Ishikawa (cell line): ENCODE data around the gene COL18A1.

Experiments
- CEBPB ChIP-seq: IDR thresholded peaks from 2 replicates; pipeline ENCODE4 v1.6.1; 2012
- CREB1 ChIP-seq: IDR thresholded peaks from 2 replicates; pipeline ENCODE4 v1.6.1; 2012; ENCODE audit warnings: low read depth
- EGR1 ChIP-seq: IDR thresholded peaks from 2 replicates; pipeline ENCODE4 v1.6.1; 2012
- EP300 ChIP-seq: IDR thresholded peaks from 2 replicates; pipeline ENCODE4 v1.6.1; 2012; ENCODE audit warnings: borderline replicate concordance
- FOXM1 ChIP-seq: IDR thresholded peaks from 2 replicates; pipeline ENCODE4 v1.6.1; 2012; ENCODE audit warnings: low read depth, borderline replicate concordance
- NFIC ChIP-seq: IDR thresholded peaks from 2 replicates; pipeline ENCODE4 v1.6.1; 2012
- RAD21 ChIP-seq: IDR thresholded peaks from 2 replicates; pipeline ENCODE4 v1.6.1; 2012; ENCODE audit warnings: low read depth
- TAF1 ChIP-seq: IDR thresholded peaks from 2 replicates; pipeline ENCODE4 v1.6.1; 2012; ENCODE audit warnings: low read depth, mild to moderate bottlenecking
- TCF12 ChIP-seq: IDR thresholded peaks from 2 replicates; pipeline ENCODE4 v1.6.1; 2012; ENCODE audit warnings: low read depth
- TEAD4 ChIP-seq: IDR thresholded peaks from 2 replicates; pipeline ENCODE4 v1.6.1; 2012
- YY1 ChIP-seq: IDR thresholded peaks from 2 replicates; pipeline ENCODE4 v1.6.1; 2012; ENCODE audit warnings: low read depth
- ZBTB7A ChIP-seq: IDR thresholded peaks from 2 replicates; pipeline ENCODE4 v1.6.1; 2012; ENCODE audit warnings: low read depth
- TF ChIP-seq, protein P1 (sequence below): IDR thresholded peaks from 2 replicates; pipeline ENCODE4 v1.6.1; 2012
- TF ChIP-seq, protein P2 (sequence below): IDR thresholded peaks from 2 replicates; pipeline ENCODE4 v1.6.1; 2012
- TF ChIP-seq, protein P3 (sequence below): IDR thresholded peaks from 2 replicates; pipeline ENCODE4 v1.6.1; 2012; ENCODE audit warnings: low read depth, mild to moderate bottlenecking

COL18A1 gene

DNA sequence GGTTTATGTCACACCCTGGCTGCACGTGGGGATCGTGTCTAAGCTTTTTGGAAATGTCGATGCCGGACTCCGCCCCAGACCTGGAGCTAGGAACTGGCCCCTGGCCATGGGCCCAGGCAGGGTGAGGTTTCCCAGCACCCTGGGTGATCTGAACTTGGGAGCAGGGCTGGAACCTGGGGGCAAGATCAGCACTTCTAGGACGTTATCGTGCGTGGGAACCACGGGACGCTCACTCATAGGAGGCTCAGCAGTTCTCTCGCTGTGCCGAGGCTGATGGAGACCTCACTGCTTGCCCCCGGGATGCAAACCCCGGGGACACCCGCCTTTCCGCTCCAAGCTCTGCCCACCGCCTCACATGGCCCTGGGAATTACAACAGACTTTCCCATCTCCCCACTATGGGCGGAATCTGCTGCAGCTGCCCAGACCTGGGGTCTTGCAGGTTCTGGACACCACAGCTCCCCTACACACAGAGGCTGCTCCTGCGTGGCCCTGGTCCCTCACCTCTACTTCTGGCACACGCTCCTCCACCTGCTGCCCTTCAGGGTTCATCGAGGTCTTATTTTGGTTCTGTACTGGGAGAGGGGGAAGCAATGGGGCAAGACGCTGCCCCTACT, 35.9 kb downstream of the COL18A1 start:
- TF ChIP-seq, protein P1, sequence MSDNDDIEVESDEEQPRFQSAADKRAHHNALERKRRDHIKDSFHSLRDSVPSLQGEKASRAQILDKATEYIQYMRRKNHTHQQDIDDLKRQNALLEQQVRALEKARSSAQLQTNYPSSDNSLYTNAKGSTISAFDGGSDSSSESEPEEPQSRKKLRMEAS: no peak
- TF ChIP-seq EGR1 (no peak), NFIC (no peak), TEAD4 (no peak), FOXM1 (no peak)

DNA sequence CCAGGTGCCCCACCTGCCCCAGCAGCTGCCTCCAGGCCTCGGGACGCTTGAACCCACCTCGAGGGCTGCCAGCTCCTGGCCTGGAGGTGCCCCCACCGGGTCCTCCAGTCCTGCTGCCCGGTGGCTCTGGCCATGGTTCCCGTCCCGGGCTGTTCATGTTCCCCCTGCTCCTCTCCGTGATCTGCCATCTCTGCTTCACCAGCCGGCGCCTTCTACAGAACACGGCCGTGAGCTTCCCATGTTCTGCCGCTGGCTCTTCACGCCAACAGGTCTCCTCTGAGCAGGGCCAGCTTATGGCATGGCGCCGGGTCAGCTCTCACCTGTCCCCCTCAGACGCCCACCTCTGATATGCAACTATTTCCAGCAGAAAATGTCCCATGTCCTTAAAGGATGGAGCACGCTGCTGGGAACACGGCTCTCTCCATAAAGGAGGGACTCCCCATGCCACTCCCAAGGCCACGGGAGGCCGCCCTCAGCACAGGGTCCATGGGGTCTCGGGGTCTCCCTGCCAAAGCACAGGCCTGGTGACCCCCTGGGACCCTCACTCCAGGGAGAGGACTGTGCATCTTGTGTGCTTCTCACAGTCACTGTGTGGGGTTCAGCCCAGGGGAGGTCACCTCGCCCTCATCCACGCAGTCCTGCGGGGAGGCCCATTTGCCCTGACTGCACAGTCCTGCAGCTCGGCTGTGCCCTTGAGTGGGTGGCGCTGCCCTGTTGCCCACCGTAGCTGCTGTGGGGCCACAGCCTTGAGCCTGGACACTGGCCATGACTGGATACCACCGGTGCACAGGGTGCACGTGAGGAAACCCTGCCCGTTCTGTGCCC, 36.7 kb downstream of the COL18A1 start:
- no peak for TF ChIP-seq TCF12
- TF ChIP-seq CREB1: no peak
- no peak for TF ChIP-seq CEBPB
- no peak for TF ChIP-seq TAF1
- no peak for TF ChIP-seq ZBTB7A
- no peak for TF ChIP-seq NFIC
- no peak for TF ChIP-seq EP300
- no peak for TF ChIP-seq FOXM1
- TF ChIP-seq RAD21: no peak

DNA sequence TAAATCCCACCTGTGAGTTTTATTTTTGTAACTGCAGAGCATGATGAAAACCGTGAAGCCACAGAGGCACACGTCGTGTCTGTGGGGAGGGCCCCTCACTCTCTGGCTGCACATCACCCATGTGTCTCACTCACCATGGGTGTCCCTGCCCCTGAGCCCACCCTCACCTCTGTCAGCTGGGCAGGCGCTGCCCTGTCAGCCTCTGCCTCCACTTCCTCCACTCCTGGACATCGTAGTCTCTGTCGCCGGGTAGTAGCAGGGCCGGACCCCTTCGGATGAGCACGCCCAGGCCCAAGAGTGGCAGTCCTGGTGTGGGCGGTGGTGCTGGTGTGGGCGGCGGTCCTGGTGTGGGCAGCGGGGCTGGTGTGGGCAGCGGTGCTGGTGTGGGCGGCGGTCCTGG, 37.3 kb downstream of the COL18A1 start:
- TF ChIP-seq ZBTB7A (no peak), TEAD4 (no peak), TAF1 (no peak), EP300 (no peak), NFIC (no peak), TCF12 (no peak), EGR1 (no peak), RAD21 (no peak), YY1 (no peak), CEBPB (no peak)
- TF ChIP-seq, protein P2, sequence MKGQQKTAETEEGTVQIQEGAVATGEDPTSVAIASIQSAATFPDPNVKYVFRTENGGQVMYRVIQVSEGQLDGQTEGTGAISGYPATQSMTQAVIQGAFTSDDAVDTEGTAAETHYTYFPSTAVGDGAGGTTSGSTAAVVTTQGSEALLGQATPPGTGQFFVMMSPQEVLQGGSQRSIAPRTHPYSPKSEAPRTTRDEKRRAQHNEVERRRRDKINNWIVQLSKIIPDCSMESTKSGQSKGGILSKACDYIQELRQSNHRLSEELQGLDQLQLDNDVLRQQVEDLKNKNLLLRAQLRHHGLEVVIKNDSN: no peak
- TF ChIP-seq, protein P1: no peak
- TF ChIP-seq, protein P3, sequence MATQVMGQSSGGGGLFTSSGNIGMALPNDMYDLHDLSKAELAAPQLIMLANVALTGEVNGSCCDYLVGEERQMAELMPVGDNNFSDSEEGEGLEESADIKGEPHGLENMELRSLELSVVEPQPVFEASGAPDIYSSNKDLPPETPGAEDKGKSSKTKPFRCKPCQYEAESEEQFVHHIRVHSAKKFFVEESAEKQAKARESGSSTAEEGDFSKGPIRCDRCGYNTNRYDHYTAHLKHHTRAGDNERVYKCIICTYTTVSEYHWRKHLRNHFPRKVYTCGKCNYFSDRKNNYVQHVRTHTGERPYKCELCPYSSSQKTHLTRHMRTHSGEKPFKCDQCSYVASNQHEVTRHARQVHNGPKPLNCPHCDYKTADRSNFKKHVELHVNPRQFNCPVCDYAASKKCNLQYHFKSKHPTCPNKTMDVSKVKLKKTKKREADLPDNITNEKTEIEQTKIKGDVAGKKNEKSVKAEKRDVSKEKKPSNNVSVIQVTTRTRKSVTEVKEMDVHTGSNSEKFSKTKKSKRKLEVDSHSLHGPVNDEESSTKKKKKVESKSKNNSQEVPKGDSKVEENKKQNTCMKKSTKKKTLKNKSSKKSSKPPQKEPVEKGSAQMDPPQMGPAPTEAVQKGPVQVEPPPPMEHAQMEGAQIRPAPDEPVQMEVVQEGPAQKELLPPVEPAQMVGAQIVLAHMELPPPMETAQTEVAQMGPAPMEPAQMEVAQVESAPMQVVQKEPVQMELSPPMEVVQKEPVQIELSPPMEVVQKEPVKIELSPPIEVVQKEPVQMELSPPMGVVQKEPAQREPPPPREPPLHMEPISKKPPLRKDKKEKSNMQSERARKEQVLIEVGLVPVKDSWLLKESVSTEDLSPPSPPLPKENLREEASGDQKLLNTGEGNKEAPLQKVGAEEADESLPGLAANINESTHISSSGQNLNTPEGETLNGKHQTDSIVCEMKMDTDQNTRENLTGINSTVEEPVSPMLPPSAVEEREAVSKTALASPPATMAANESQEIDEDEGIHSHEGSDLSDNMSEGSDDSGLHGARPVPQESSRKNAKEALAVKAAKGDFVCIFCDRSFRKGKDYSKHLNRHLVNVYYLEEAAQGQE: no peak

DNA sequence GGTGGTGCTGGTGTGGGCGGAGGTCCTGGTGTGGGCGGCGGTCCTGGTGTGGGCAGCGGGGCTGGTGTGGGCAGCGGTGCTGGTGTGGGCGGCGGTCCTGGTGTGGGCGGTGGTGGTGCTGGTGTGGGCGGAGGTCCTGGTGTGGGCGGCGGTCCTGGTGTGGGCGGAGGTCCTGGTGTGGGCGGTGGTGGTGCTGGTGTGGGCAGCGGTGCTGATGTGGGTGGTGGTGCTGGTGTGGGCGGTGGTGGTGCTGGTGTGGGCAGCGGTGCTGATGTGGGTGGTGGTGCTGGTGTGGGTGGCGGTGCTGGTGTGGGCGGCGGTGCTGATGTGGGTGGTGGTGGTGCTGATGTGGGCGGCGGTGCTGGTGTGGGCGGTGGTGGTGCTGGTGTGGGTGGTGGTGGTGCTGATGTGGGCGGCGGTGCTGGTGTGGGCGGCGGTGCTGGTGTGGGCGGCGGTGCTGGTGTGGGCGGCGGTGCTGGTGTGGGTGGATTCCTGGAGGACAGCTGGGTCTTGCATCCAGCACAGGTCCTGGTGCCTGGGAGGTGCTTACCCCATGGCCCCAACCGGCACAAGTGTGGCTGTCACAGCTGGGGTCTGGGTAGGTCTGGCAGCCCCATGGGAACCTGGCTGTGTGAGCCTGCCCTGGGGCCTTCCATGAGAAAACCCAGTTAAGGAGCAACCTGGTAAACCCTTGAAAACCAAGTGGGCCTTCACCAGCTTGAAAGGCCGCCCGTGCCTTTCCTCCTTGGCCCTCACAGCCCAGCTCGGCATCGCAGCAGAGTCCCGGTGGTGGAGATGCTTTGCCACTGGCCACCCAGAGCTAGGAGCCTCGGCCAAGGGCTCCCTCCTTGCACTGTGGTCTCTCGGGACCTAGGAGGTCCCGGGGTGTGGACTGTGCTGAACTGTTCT, 38.0 kb downstream of the COL18A1 start:
- TF ChIP-seq EGR1: peak; percentile 31; the same call in 1 of the 2 replicates

DNA sequence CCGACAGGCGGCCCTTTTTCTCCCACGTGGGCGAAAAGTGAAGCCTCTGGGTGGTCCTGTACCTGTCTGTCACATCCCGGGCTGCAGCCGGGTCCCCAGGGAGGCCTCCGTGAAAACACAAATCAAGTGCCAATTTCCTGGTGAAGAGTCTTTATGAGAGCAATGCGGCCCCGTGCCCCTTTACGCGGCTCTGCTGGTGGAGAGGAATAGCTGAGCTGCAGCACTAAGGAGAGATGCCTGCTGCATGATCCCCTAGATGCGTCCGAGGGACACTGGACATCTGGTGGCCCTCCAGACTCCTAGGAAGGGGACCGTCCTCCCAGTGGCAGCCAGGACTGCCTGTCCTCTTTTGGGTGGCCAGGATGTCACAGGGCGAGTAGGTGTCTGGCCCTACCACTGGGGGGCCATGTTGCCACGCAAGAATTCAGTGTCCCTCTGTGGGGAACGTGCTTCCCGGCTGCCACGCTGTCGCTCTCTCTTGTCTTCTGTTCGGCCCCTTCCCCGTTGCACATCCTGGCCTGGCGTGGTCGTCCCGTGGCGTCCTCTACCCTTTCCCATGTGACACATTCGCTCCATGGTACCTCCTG, 38.7 kb downstream of the COL18A1 start:
- TF ChIP-seq, protein P2: no peak
- TF ChIP-seq FOXM1 (no peak), CREB1 (no peak), EGR1 (no peak), TCF12 (no peak), TAF1 (no peak), EP300 (no peak), NFIC (no peak), ZBTB7A (no peak), RAD21 (no peak)
- TF ChIP-seq, protein P3: no peak
- TF ChIP-seq, protein P1: no peak
